ENCODE results near the gene AURKAIP1. TPM values are rescaled to one million over a fixed set of nuclear protein-coding genes. Genes with fewer than 3 reads are reported as not detected.

Gene AURKAIP1
- total and polyA plus RNA-seq, 2 of the 13 experiments (the other 11 are each of a cell fraction or from before 2014, with no cell fraction given), result 69.5 to 175 TPM

- TF ChIP-seq ZNF280D (CRISPR knock-in tag; IDR thresholded peaks at IDR 0.05) (no peak), TBP (CRISPR knock-in tag; IDR thresholded peaks at IDR 0.05) (no peak), ATRX (CRISPR knock-in tag; IDR thresholded peaks at IDR 0.05; ENCODE audit: borderline replicate concordance) (no peak), ZNF362 (CRISPR knock-in tag; IDR thresholded peaks at IDR 0.05; ENCODE audit: borderline replicate concordance) (no peak), ZNF296 (CRISPR knock-in tag; conservative IDR thresholded peaks at IDR 0.05) (no peak), MLLT10 (CRISPR knock-in tag; IDR thresholded peaks at IDR 0.05) (no peak), SAFB2 (CRISPR knock-in tag; IDR thresholded peaks at IDR 0.05; ENCODE audit: borderline replicate concordance, low read depth) (no peak), MED1 (CRISPR knock-in tag; IDR thresholded peaks at IDR 0.05) (no peak)
These were observed 14.4 kb downstream of the AURKAIP1 start (continued) for GRCh38 chr1:1360506-1361169.
